HUES6 (cell line): ENCODE measurements around the gene IL6R.
"Not testable (repeated sequence)": the region's sequence is repeated elsewhere in the genome, so short reads cannot be mapped to it uniquely, and the experiment has no call there.

Experiments
- H3K27ac ChIP-seq: 2 replicates; pipeline ENCODE4 v1.7.0; 2013; ENCODE audit warnings: low read depth, mild to moderate bottlenecking, low read length, inconsistent platforms
- H3K27me3 ChIP-seq: 2 replicates; pipeline ENCODE4 v1.6.1; 2013; ENCODE audit warnings: low read length; ENCODE audit not compliant: control insufficient read depth, insufficient read depth
- H3K36me3 ChIP-seq: 2 replicates; pipeline ENCODE4 v1.6.1; 2013; ENCODE audit warnings: low read length; ENCODE audit not compliant: control insufficient read depth, insufficient read depth
- H3K4me1 ChIP-seq: 2 replicates; pipeline ENCODE4 v1.6.1; 2013; ENCODE audit warnings: low read length; ENCODE audit not compliant: control insufficient read depth, insufficient read depth
- H3K4me3 ChIP-seq: 2 replicates; pipeline ENCODE4 v1.5.1; 2013; ENCODE audit warnings: low read depth, low read length
- H3K9ac ChIP-seq: one replicate; pipeline ENCODE4 v1.6.1; 2013; ENCODE audit warnings: mild to moderate bottlenecking, low read length
- H3K9me3 ChIP-seq: 2 replicates; pipeline ENCODE4 v1.6.1; 2013; ENCODE audit warnings: low read depth, low read length; ENCODE audit not compliant: control insufficient read depth, insufficient read depth

The IL6R gene

GRCh38 chr1:154471304-154471703, 66.2 kb downstream of the IL6R start:
- no peak overlapping the region for H3K4me3 ChIP-seq
- H3K9me3 ChIP-seq = no peaks in the 10 kb centered on the region
- no peaks in the 10 kb centered on the region; the same call in 1 of the 2 replicates for H3K4me1 ChIP-seq

GRCh38 chr1:154474802-154475201, 69.7 kb downstream of the IL6R start:
- Histone ChIP-seq H3K9ac (no peak overlapping the region), H3K9me3 (no peaks in the 10 kb centered on the region), H3K27me3 (no peaks in the 10 kb centered on the region), H3K4me3 (no peak overlapping the region), H3K36me3 (no peaks in the 10 kb centered on the region), H3K4me1 (no peaks in the 10 kb centered on the region), H3K27ac (no peak overlapping the region)

More at GRCh38 chr1:154471304-154471703, 66.2 kb downstream of the IL6R start:
- Histone ChIP-seq H3K9ac (no peak overlapping the region), H3K27ac (no peak overlapping the region), H3K27me3 (no peaks in the 10 kb centered on the region), H3K36me3 (no peaks in the 10 kb centered on the region)

GRCh38 chr1:154476791-154477190, 71.6 kb downstream of the IL6R start:
- Histone ChIP-seq H3K27me3 (no peaks in the 10 kb centered on the region), H3K9ac (no peak overlapping the region), H3K4me3 (no peak overlapping the region), H3K9me3 (no peaks in the 10 kb centered on the region), H3K27ac (no peak overlapping the region), H3K4me1 (peaks cover 7% of the 10 kb centered on the region; the same call in 1 of the 2 replicates), H3K36me3 (no peaks in the 10 kb centered on the region)

DNA sequence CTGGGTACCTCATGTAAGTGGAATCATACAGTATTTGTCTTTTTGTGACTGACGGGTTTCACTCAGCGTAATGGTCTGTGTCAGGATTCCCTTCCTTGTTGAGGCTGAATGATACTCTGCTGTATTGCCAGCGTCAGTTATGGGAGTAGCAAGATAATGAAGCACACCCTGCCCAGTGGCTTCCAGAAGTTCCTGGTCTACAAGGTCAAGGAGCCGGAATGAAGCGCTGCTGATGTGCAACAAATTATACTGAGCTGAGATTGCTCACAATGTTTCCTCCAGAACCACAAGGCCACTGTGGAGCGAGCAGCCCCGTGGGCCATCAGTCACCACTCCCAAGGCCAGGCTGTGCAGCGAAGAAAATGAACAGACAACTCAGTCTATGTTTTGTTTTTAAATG, 72.9 kb downstream of the IL6R start:
- H3K9me3 ChIP-seq = no peaks in the 10 kb centered on the region

GRCh38 chr1:154478639-154479038, 73.5 kb downstream of the IL6R start:
- Histone ChIP-seq H3K9me3 (no peaks in the 10 kb centered on the region), H3K4me1 (peaks cover 7% of the 10 kb centered on the region; the same call in 1 of the 2 replicates), H3K36me3 (no peaks in the 10 kb centered on the region), H3K27ac (no peak overlapping the region), H3K9ac (no peak overlapping the region), H3K4me3 (no peak overlapping the region), H3K27me3 (no peaks in the 10 kb centered on the region)

More for the DNA sequence above, 72.9 kb downstream of the IL6R start:
- no peak overlapping the region for H3K27ac ChIP-seq
- no peaks in the 10 kb centered on the region for H3K36me3 ChIP-seq
- no peak overlapping the region for H3K4me3 ChIP-seq
- H3K4me1 ChIP-seq = peaks cover 7% of the 10 kb centered on the region; the same call in 1 of the 2 replicates
- no peak overlapping the region for H3K9ac ChIP-seq
- H3K27me3 ChIP-seq = no peaks in the 10 kb centered on the region

GRCh38 chr1:154479764-154480421, 74.8 kb downstream of the IL6R start:
- Histone ChIP-seq H3K4me1 (peaks cover 7% of the 10 kb centered on the region; the same call in 1 of the 2 replicates), H3K9ac (no peak overlapping the region), H3K27me3 (no peaks in the 10 kb centered on the region)

GRCh38 chr1:154481053-154481452, 75.9 kb downstream of the IL6R start:
- peaks cover 7% of the 10 kb centered on the region; the same call in 1 of the 2 replicates for H3K4me1 ChIP-seq
- no peak overlapping the region for H3K9ac ChIP-seq
- no peaks in the 10 kb centered on the region for H3K27me3 ChIP-seq
- H3K9me3 ChIP-seq = no peaks in the 10 kb centered on the region
- H3K27ac ChIP-seq = no peak overlapping the region
- H3K36me3 ChIP-seq = no peaks in the 10 kb centered on the region
- no peak overlapping the region for H3K4me3 ChIP-seq

More at GRCh38 chr1:154479764-154480421, 74.8 kb downstream of the IL6R start:
- H3K4me3 ChIP-seq = no peak overlapping the region
- H3K27ac ChIP-seq = no peak overlapping the region
- H3K36me3 ChIP-seq = no peaks in the 10 kb centered on the region
- H3K9me3 ChIP-seq = no peaks in the 10 kb centered on the region

- Histone ChIP-seq H3K9ac (no peak overlapping the region), H3K27me3 (no peaks in the 10 kb centered on the region), H3K9me3 (no peaks in the 10 kb centered on the region), H3K4me3 (no peak overlapping the region), H3K4me1 (peaks cover 7% of the 10 kb centered on the region; the same call in 1 of the 2 replicates), H3K27ac (no peak overlapping the region), H3K36me3 (no peaks in the 10 kb centered on the region)
Observed at GRCh38 chr1:154483941-154484803, 79.0 kb downstream of the IL6R start.

DNA sequence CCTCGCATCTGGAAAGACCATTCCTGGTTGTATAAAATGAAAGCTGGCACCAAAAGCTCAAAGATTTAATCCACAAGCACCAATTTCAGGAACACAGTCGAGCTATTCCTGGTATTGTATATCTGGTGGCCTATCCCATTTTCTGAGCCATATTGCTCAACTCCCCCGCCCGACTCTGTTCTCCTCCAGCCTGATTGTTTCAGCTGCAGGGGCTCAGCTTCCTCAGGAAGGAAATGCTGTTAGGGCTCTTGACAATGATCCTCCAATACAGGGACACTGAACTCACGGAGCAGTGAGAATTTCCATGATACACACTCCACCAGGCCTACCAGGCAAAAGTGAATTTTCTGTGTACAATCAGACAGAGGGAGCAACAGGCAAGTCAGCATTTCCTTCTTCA, 80.0 kb downstream of the IL6R start:
- H3K27ac ChIP-seq = no peak overlapping the region
- H3K4me3 ChIP-seq = no peak overlapping the region
- no peaks in the 10 kb centered on the region for H3K36me3 ChIP-seq
- no peaks in the 10 kb centered on the region for H3K9me3 ChIP-seq
- H3K27me3 ChIP-seq = no peaks in the 10 kb centered on the region
- H3K4me1 ChIP-seq = peaks cover 8% of the 10 kb centered on the region; the same call in 1 of the 2 replicates
- no peak overlapping the region for H3K9ac ChIP-seq

- no peak overlapping the region for H3K4me3 ChIP-seq
- no peaks in the 10 kb centered on the region for H3K9me3 ChIP-seq
- H3K36me3 ChIP-seq = no peaks in the 10 kb centered on the region
- H3K9ac ChIP-seq = no peak overlapping the region
- 0 out of 2 replicates have a peak, but pooled peaks cover under 1% of the 10 kb centered on the region for H3K27me3 ChIP-seq
- H3K4me1 ChIP-seq = peaks cover 4% of the 10 kb centered on the region; the same call in 1 of the 2 replicates
- H3K27ac ChIP-seq = no peak overlapping the region
Observed at GRCh38 chr1:154485910-154486496, 80.9 kb downstream of the IL6R start.

DNA sequence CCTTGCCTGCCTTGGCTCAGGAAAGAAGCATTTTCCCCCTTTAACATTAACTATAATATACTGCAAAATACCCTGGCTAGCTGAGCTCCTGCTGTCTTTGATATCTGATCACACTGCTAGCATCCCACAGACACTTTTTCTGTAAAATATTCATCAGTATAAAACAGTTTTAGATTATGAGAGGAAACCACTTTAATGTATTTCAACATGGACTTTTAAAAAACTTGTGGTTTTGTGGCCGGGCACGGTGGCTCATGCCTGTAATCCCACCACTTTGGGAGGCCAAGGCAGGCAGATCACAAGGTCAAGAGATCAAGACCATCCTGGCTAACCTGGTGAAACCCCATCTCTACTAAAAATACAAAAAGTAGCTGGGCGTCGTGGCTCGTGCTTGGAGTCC, 81.6 kb downstream of the IL6R start:
- not testable (repeated sequence) for H3K4me1 ChIP-seq, H3K4me3 ChIP-seq, H3K27me3 ChIP-seq, H3K9ac ChIP-seq, H3K27ac ChIP-seq, H3K36me3 ChIP-seq, H3K9me3 ChIP-seq
